GM19372 (cell line): ENCODE data around the gene ACYP2.
A peak's percentile ranks its signal among the peaks of the same experiment; 100 is the strongest.
"Not testable (repeated sequence)": the region's sequence is repeated elsewhere in the genome, so short reads cannot be mapped to it uniquely, and the experiment has no call there.

Experiments used
- ATAC-seq: cut with Tn5 transposase; IDR thresholded peaks from one replicate; pipeline ENCODE4 v1.9.1; 2021; ENCODE audit warnings: mild to moderate bottlenecking, low read depth, moderate library complexity; ENCODE audit not compliant: unreplicated experiment

The ACYP2 gene

GRCh38 chr2:54259413-54260240 is 144.2 kb downstream of the ACYP2 start:
- ATAC-seq = no peak

GRCh38 chr2:54260241-54260595 is 144.8 kb downstream of the ACYP2 start:
- no peak for ATAC-seq

- ATAC-seq = no peak
These were observed 146.1 kb downstream of the ACYP2 start for GRCh38 chr2:54261537-54261936.

- no peak for ATAC-seq
These were observed 146.8 kb downstream of the ACYP2 start for GRCh38 chr2:54262015-54262765.

GRCh38 chr2:54265081-54265480 is 149.7 kb downstream of the ACYP2 start:
- ATAC-seq = not testable (repeated sequence)

GRCh38 chr2:54267577-54267976 is 152.2 kb downstream of the ACYP2 start:
- no peak for ATAC-seq

GRCh38 chr2:54271189-54271588 is 155.8 kb downstream of the ACYP2 start:
- ATAC-seq = no peak

- ATAC-seq = peak; percentile 94
These were observed 156.6 kb downstream of the ACYP2 start for GRCh38 chr2:54271843-54272627.

- ATAC-seq = no peak
These were observed 159.4 kb downstream of the ACYP2 start for GRCh38 chr2:54274781-54275242.

- ATAC-seq = no peak
These were observed 160.1 kb downstream of the ACYP2 start for GRCh38 chr2:54275541-54275940.

- ATAC-seq = no peak
These were observed 164.0 kb downstream of the ACYP2 start for GRCh38 chr2:54279385-54279784.

- ATAC-seq = no peak
These were observed 169.4 kb downstream of the ACYP2 start for GRCh38 chr2:54284826-54285225.

- ATAC-seq = no peak
These were observed 170.0 kb downstream of the ACYP2 start for GRCh38 chr2:54285451-54285850.

- ATAC-seq = no peak
These were observed 172.1 kb downstream of the ACYP2 start for GRCh38 chr2:54287532-54287931.

- no peak for ATAC-seq
These were observed 174.5 kb downstream of the ACYP2 start for GRCh38 chr2:54289917-54290316.

GRCh38 chr2:54290356-54291025 is 175.1 kb downstream of the ACYP2 start:
- no peak for ATAC-seq

GRCh38 chr2:54294665-54295064 is 179.2 kb downstream of the ACYP2 start:
- not testable (repeated sequence) for ATAC-seq

- ATAC-seq = no peak
These were observed 180.5 kb downstream of the ACYP2 start for GRCh38 chr2:54295911-54296310.

- ATAC-seq = no peak
These were observed 183.1 kb downstream of the ACYP2 start for GRCh38 chr2:54298514-54298913.

- ATAC-seq = no peak
These were observed 188.2 kb downstream of the ACYP2 start for GRCh38 chr2:54303631-54304030.
